GM19324 (cell line): Measurements from ENCODE around the gene TMEM129.
"Not testable (repeated sequence)": the region's sequence is repeated elsewhere in the genome, so short reads cannot be mapped to it uniquely, and the experiment has no call there.

Source experiments
- ATAC-seq: cut with Tn5 transposase; IDR thresholded peaks from one replicate; pipeline ENCODE4 v1.9.1; 2021; ENCODE audit warnings: mild to moderate bottlenecking, moderate library complexity; ENCODE audit not compliant: unreplicated experiment, low FRiP score

TMEM129 gene

DNA sequence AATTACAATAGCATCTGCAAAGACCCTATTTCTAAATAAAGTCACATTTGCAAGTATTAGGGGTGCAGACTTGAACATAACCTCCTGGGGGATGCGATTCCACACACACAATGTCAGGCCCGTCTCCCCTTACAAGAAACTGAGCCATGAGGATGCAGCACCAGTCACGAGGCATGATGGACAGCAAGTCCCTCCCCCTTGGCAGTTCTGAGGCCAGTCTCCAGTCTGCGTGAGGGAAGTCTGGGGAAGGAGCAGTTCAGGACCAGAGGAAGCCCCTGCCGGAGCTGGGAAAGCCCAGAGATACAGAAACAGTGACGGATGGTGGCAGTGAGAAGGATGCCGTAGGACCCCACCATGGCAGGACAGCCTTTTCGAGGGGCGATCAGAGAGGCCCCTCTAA is 46.4 kb downstream of the TMEM129 start:
- ATAC-seq, result no peak

DNA sequence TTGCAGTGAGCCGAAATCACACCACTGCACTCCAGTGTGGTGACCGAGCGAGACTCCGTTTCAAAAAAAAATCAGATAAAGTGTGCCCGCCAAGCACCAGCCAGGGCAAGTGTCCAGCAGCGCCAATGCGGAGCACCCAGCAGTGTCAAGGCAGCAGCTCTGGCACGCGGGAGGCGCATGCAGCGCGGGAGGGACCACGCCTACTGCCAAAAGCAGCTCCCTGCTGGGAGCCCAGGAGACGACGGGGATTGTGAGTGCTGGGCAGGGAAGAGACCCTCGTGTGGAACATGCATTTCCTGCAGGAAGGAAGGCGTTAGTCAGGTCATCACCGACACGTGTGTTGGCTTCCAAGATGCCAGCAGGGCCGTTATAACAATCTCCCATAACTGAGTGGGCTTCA is 47.5 kb downstream of the TMEM129 start:
- no peak for ATAC-seq

DNA sequence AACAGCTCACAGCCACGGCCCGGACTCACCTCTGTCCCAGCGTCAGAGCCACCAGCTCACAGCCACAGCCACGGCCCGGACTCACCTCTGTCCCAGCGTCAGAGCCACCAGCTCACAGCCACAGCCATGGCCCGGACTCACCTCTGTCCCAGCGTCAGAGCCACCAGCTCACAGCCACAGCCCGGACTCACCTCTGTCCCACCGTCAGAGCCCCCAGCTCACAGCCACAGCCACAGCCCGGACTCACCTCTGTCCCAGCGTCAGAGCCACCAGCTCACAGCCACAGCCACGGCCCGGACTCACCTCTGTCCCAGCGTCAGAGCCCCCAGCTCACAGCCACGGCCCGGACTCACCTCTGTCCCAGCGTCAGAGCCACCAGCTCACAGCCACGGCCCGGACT is 50.1 kb downstream of the TMEM129 start:
- not testable (repeated sequence) for ATAC-seq

DNA sequence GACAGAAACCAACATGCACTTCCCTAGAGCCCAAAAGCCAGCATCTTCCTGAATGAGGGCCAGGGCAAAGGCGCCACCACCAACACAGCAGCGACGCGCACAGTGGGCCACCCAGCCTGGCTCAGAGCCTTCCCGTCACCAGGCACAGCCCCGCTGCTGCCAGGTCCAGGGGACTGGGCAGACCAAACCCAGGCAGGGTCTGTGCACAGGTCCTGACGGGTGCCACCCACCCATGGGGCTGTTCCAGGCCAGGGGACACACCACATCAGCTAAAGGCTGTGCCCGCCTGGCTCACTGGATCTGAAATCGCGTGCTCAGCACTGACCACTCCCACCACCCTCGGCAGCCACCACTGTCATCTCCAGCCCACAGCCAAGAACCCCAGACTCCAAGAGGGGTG is 50.8 kb downstream of the TMEM129 start:
- ATAC-seq, result no peak

DNA sequence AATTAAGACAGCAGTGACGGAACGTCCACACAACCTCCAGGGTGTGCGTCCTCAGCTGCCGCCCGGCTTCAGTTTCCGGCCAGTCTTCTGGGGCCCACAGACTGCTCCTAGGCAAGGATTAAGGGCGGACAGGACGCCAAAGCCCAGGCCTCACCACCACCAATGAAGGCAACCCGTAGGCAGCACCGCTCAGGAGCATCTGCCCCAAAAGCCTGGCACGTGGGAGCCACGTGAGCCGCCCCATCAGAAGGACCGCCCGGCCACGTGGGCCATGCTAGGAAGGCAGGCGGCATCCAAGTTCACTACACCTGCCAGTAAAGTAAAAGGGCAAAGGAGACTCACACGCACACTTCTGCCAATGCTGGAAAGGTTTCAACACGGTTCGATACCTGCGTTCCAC is 51.3 kb downstream of the TMEM129 start:
- no peak for ATAC-seq

DNA sequence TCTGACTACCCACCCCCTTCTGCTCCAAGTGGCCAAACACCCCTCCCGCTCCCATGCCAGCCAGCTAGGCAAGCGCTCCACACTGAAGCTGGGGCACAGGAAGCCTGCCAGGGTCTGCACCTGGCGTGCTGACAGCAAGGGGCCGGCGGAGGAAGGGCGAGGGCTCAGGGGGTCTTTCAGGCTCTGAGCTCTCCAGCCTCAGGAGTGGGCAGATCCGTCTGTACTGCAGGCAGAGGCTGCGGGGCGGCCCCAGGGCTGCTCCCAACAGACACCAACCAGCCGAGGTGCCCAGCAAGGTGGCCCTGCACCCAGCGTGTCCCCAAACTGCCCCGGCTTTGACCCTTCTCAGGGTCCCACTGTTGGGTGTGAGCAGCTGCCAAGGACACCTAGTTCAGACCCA is 51.9 kb downstream of the TMEM129 start:
- ATAC-seq, result no peak

DNA sequence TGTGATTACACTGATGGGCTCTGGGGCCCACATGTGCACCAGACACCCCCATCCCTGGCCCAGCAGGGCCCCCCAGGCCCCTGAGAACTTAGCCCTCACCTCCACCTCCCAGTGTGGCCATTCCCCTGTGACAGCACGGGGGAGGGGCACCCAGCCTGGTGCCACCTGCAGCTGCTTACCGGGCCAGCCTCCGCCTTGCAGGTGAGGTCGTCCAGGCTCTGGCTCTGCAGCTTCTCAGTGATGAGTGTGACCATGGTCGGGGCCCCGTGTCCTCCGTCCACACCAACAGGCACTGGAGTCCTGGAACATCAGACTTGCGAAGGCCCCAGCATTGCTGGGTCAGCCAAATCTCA is 52.7 kb downstream of the TMEM129 start:
- ATAC-seq, result no peak

DNA sequence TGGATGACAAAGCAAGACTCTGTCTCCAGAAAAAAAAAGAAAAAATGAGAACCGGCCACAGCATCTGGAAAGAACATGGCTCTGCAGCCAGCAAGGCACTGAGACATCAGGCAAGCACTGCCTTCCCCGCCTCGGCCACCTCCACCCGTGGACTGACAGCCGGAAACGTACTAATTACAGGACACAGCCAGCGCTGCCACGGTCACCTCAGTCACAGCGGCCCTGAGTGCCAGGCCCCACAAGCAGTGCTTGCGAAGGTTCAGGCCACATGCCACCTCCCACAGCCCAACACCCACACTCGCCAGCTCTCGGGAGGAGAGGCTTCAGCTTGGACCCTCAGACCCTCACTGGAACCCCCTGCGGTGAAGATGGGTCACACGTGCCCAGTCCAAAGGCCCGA is 53.9 kb downstream of the TMEM129 start:
- no peak for ATAC-seq

DNA sequence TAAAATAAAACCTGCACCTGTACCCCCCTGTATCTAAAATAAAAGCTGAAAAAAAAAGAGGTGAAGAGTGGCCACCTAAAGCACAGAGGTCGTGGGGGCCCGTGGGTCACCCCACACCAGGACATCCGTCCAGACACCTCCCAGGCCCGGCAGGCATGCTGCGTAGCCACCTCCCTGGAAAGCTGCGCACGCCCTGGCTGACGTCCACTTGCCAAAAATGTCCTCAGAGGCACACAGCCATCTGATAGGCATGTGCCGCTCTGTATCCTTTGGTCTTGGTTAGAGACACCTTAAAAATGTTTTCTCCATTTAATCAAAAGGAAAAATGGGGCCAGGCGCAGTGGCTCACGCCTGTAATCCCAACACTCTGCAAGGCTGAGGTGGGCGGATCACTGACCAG is 54.7 kb downstream of the TMEM129 start:
- ATAC-seq, result no peak
